NCI-H82 treated with DMSO at 0.1 percent for 48 hours (cell line): Measurements from ENCODE around the gene MARCHF9.
A peak's percentile ranks its signal among the peaks of the same experiment; 100 is the strongest.

ENCODE experiments used
- DNase-seq: peaks from one replicate; lab custom pipeline; 2025; ENCODE audit not compliant: unreplicated experiment; lab: John Stamatoyannopoulos, UW

The MARCHF9 gene

DNA sequence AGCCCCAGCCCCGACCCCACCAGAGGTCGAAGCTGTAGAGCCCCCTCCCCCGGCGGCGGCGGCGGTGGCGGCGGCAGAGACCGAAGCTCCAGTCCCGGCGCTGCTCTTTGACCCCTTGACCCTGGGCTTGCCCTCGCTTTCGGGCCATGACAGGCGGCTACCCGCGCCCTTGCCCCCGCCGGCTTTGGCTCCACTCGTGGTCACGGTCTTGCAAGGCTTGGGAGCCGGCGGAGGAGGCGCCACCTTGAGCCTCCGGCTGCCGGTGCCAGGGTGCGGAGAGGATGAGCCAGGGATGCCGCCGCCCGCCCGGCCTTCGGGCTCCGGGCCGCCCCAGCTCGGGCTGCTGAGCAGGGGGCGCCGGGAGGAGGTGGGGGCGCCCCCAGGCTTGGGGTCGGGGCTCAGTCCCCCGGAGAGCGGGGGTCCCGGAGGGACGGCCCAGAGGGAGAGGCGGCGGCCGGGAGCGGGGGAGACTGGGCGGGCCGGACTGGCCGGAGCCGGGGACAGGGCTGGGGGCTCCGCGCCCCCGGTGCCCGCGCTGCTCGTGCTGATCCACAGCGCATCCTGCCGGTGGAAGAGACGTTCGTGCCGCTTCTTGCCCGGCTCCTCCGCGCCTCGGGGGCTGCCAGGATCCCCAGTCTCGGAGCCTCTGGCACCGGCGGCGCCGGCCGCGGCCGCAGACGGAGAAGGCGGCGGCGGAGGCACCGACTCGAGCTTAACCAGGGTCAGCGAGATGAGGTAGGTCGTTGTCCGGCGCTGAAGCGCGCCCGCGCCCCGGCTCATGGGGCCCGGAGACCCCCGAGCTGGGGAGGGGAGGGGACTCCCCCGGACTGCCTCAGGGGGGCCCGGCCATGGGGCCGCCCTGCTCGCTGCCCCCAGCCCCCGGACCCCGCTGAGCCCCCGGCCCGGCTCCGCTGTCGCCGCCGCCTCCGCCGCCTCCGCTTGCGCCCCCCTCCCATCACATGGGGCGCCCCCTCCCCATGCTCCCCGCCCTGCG, 17.1 kb upstream of the MARCHF9 start:
- no peak for DNase-seq

DNA sequence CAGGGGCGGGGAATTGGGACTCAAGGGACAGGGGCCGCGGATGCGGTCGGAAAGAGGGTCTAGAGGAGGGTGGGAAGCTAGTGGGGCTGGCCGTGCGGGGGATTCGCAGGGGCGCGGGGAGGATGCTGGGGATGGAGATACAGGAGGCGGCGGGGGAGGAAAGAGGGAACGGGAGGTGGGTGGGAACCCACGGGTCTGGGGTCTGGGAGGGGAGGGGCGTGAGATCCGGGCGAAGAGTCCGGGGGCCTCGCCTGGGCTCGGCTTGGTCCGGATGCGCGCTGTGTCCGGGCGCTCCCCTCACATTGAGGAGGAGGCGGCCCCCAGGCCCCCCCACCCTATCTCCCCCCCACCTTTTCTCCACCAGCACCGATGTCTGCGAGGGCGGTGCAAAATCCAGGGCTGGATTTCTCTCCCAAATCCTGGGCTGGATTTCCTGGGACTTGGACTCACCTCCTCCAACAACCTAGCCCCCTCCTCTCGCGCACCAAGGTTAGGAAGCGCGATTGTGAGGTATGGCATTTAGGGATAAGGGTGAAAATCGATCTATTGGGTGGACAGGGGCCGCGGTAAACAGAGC, 16.2 kb upstream of the MARCHF9 start, which contains the start of gene AGAP2:
TSS of gene AGAP2 (minus strand) at position 82 of the 577 bp plus-strand sequence. CDS start 496 bp downstream, outside the sequence.
- peak; percentile 48 for DNase-seq

DNA sequence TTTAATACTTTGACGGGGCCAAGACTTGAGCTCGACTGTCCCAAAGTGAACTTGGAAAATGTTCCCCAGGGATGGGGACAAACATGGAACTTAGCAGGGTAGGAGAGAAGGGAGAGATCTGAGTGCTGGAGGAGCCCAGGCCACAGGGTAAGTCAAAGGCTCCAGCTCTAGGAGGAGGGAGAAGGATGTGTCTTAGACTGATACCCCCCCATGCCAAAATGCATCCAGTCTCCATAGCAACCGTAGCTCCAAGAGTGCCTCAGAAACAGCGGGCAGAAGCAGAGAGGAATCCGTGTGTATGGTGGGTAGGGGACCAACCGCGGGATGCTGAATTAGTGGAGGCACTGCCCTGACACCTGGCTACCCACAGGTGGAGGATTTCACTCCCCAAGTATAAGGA, 15.5 kb upstream of the MARCHF9 start:
- DNase-seq, result no peak

DNA sequence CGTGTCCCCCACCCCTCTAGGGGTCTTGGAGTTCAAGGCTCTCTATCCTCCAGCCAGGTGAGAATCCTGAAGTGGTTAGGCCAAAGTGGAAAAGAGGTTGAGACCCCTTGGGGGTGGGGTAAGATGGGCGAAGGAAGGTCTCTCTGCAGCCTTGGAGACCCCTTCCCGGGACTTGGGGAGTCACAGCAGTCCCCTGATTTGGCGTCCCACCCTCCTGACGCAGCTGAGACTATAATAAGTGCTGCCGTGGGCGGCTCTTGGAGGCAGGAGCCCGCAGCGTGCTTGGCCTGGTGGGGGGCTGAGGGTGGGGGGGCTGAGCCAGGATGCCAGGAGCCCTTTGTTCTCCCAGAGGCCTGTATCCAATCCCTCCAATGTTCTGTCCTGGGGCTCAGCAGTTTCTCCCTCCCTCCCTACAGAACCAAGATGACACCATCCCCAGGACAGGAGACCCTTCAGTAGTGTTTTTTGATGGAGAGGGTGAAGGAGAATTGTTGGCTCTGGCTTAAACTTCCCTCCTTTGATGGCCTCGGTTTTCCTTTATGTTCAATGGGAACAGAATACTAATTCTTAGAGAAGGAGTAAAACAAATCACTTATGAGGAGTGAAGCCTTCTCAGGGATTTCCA, 14.9 kb upstream of the MARCHF9 start:
- no peak for DNase-seq

DNA sequence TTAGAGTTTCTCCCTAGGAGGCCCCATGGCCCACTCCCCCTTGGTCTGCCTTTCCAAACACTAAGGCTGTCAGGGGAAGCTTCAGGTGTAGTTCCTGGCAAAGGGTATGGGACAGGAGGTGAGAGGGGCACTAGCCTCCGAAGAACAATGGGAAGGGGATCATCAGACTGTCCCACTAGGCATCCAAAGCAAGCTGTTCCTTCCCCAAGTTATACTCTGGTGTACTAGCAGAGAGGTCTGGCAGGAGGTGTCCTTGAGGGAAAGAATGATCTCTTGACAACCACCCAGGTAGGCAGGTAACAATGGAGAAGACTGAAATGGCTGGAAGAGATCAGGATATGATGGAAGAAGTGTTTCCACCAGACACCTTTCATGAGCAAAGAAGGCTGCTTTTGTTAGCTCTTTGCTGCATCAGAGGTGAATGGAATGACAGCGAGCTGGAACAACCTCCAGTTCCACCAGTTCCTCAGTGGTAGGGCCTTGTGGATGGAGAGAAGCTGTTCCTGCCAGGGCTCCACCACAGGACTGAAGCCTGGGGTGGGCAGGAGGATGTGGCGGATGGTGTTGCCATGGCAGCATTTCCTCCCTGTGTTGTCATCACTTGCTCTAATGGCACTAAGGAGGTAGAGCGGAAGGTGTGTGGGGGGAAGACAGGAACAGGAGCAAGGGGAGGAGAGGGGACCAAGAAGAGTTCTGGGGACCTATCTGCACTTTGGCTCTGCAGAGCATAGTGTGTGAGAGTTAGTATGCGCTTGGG, 14.1 kb upstream of the MARCHF9 start:
- no peak for DNase-seq

- no peak for DNase-seq
These were observed 13.5 kb upstream of the MARCHF9 start for GRCh38 chr12:57741413-57741789.

DNA sequence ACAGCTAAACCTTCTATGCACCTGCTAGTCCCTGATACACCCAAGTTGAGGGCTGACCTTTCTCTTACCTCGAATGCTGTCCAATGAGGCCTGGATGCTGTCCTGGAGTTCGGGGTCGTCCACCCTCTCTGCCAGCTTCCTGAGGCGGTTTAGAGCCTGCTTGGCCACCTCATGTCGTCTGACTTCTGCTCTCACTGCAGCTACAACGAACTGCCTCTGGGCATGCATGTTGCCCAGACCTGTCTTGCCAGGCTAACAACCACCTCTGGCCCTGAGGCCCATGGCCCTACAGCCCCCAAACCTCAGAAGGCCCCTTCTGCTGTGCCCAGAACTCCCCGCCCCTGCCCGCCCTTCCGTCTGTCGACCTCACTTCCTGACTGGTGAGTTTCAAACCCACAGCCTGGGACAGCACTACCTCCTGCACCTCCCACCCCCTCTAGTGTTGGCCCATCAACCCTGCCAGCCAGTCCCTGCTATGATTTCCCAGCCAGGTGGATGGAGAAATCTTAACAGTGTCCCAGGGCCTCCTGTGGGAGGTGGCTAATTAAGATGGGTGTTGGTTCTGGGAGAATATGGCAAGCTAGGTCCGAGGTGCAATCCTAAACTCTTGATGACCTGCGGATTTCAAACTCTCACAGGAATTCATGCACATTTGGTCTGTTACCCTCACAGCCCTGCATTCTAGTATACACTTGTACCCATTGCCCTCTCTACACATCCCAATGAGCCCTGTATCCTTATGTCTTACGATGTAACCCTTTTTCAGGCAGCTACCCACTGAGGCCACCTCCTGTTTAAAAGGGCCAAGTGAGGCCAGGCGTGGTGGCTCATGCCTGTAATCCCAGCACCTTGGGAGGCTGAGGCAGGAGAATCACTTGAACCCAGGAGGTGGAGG, 12.8 kb upstream of the MARCHF9 start:
- DNase-seq, result no peak

GRCh38 chr12:57743769-57744168, 11.1 kb upstream of the MARCHF9 start:
- DNase-seq, result no peak

GRCh38 chr12:57744194-57744776, 10.6 kb upstream of the MARCHF9 start:
- no peak for DNase-seq

GRCh38 chr12:57744777-57745484, 10.0 kb upstream of the MARCHF9 start, which contains the start of gene TSPAN31:
TSPAN31 (plus strand) TSS chr12:57745039; CDS start chr12:57745155, 116 bp downstream.
- DNase-seq, result peak; percentile 98

DNA sequence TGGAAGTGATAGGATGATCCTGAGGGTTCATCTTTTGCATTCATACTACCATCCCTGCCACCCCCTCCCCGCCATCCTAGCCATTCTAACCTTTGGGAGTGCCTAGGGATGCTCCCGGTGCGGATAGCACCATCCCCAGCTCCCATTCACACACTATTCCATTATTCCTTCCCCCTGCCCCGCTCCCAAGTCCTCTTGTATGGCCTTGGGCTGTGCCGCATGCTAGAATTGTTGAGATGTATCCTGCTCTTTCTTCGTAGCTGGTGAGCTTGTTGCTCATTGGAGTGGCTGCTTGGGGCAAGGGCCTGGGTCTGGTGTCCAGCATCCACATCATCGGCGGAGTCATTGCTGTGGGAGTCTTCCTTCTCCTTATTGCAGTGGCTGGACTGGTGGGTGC, 9.4 kb upstream of the MARCHF9 start:
- DNase-seq, result no peak

GRCh38 chr12:57746025-57746424, 8.9 kb upstream of the MARCHF9 start:
- no peak for DNase-seq

GRCh38 chr12:57749061-57749460, 5.8 kb upstream of the MARCHF9 start:
- no peak for DNase-seq

DNA sequence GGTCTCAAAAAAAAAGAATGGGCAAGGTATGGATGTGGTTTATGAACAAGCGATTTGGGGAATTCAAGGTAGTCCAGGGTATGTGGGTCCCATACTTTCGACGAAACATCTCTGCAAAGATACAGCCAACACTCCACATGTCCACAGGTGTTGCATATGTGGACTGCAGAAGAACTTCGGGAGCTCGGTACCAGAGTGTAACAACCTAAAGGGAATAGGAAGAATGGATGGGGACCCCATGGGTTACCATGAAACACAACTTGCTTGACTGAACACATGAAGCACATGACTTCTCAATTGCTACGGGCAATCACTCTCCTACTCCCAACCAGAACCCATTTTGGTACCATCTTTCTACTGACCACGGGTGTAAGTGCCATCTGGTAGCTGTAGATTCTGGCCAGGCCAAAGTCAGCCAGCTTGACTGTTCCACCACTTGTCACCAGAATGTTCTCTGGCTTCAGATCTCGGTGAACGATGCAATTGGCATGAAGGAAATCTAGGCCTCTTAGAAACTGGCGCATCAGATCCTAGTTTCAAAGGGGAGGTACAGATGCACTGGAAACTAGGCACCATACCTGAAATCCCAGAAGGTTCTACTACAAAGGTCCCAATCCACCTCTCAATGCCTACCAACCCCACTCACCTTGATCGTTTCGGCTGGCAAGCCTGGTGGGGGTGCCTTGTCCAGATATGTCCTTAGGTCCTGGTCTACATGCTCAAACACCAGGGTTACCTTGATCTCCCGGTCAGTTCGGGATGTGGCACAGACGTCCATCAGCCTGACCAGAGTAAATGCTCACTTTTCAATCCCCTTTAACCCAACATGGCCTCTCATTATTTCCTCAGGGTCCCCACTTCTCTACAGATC, 4.1 kb upstream of the MARCHF9 start:
- DNase-seq, result no peak

GRCh38 chr12:57751432-57751787, 3.5 kb upstream of the MARCHF9 start:
- DNase-seq, result no peak

- peak; percentile 98 for DNase-seq
These were observed 2.9 kb upstream of the MARCHF9 start, which contains the start of gene CDK4 for GRCh38 chr12:57751788-57752667. CDK4 (minus strand) TSS chr12:57752310; CDS start chr12:57751717, 593 bp downstream.

DNA sequence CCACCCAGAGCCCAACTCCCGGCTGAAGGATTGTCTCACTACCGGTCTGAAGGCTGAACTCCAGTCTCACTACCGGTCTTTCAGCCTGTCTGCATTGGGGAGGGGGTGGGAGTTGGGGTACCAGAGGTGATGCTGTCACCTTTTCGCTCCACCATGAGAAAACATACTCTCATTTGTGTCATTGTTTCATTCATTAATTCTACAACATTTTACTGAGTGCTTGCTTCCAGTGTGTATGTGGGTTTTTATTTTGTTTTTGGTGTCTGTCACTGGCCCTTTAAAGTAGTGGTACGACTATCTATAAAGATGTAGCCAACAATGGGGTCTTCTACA, 2.3 kb upstream of the MARCHF9 start:
- no peak for DNase-seq
